GM18517 (cell line): Measurements from ENCODE around the gene DUSP16.

ENCODE experiments used
- ATAC-seq: cut with Tn5 transposase; IDR thresholded peaks from one replicate; pipeline ENCODE4 v1.9.1; 2021; ENCODE audit warnings: mild to moderate bottlenecking, moderate library complexity; ENCODE audit not compliant: unreplicated experiment

The DUSP16 gene

GRCh38 chr12:12548713-12549112, 13.9 kb downstream of the DUSP16 start:
- no peak for ATAC-seq

- ATAC-seq, result no peak
Measured at GRCh38 chr12:12546314-12546772, 16.3 kb downstream of the DUSP16 start.

GRCh38 chr12:12543959-12544358, 18.7 kb downstream of the DUSP16 start:
- ATAC-seq, result no peak

GRCh38 chr12:12542964-12543363, 19.7 kb downstream of the DUSP16 start:
- no peak for ATAC-seq

GRCh38 chr12:12542286-12542685, 20.4 kb downstream of the DUSP16 start:
- ATAC-seq, result no peak

- ATAC-seq, result no peak
Measured at GRCh38 chr12:12541782-12542181, 20.9 kb downstream of the DUSP16 start.

- no peak for ATAC-seq
Measured at GRCh38 chr12:12540261-12541013, 22.2 kb downstream of the DUSP16 start.

GRCh38 chr12:12539028-12539810, 23.4 kb downstream of the DUSP16 start:
- ATAC-seq, result no peak

GRCh38 chr12:12538535-12538934, 24.1 kb downstream of the DUSP16 start:
- no peak for ATAC-seq

- ATAC-seq, result no peak
Measured at GRCh38 chr12:12537421-12537820, 25.2 kb downstream of the DUSP16 start.

GRCh38 chr12:12534975-12535374, 27.7 kb downstream of the DUSP16 start:
- ATAC-seq, result no peak

GRCh38 chr12:12534166-12534866, 28.3 kb downstream of the DUSP16 start:
- no peak for ATAC-seq

- ATAC-seq, result no peak
Measured at GRCh38 chr12:12533238-12533829, 29.3 kb downstream of the DUSP16 start.

GRCh38 chr12:12531194-12531593, 31.5 kb downstream of the DUSP16 start:
- no peak for ATAC-seq

- no peak for ATAC-seq
Measured at GRCh38 chr12:12529783-12530421, 32.8 kb downstream of the DUSP16 start.

- no peak for ATAC-seq
Measured at GRCh38 chr12:12528361-12529270, 34.0 kb downstream of the DUSP16 start.

GRCh38 chr12:12527820-12528296, 34.8 kb downstream of the DUSP16 start:
- ATAC-seq, result no peak

- ATAC-seq, result no peak
Measured at GRCh38 chr12:12524128-12524527, 38.5 kb downstream of the DUSP16 start.

- no peak for ATAC-seq
Measured at GRCh38 chr12:12523229-12523628, 39.4 kb downstream of the DUSP16 start.
